SK-MEL-5 (cell line): Measurements from ENCODE around the gene JHY. TPM values are rescaled to one million over a fixed set of nuclear protein-coding genes. Genes with fewer than 3 reads are reported as not detected.

Experiments
- DNase-seq: peaks from one replicate; pipeline ENCODE4 v3.0.0-alpha.2; 2016; ENCODE audit warnings: low read depth, low spot score
- in situ Hi-C: cut with HindIII; loops from 2 replicates; pipeline ENCODE4 v1.10.0; 2016; ENCODE audit warnings: low sequenced_read_pairs, high pct_unique_total_duplicates, low pct_unique_long_range_greater_than_20kb
- total RNA-seq: library from RNA; depleted of rRNA; stranded (reverse); fragments of >200 nt; shearing (Covaris generic); gene quantifications from 2 replicates; pipeline ENCODE4 v1.2.3, GENCODE V29; 2014

JHY gene
- total RNA-seq, 1 experiment from 2014 or later, result 2.5 TPM

- DNase-seq, result no peak
- in situ Hi-C loops, result no loop called here
These were observed 34.8 kb downstream of the JHY start for GRCh38 chr11:122917311-122917710.

GRCh38 chr11:122918734-122919133 is 36.2 kb downstream of the JHY start:
- in situ Hi-C loops, result no loop called here
- DNase-seq, result no peak

- no peak for DNase-seq
- in situ Hi-C loops, result no loop called here
These were observed 38.0 kb downstream of the JHY start for GRCh38 chr11:122920579-122920978.

DNA sequence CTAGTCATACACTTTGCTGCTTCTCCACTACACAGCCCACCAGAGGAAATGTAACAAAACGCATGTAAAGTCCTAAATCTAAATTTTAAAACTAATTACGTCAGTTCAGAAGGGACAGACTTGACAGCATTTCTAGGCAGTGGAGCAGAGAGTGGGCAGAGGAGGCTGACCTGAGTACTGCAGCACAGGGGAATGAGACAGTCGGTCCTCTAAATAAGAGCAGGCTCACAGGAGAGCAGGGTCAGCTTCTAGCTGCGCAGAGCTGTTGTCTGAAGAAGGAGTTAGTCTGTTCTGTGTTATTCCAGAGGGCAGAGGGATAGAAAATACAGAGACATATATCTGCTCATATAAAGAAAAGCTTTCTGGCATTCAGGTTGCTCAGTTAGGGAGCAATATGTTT is 40.3 kb downstream of the JHY start:
- in situ Hi-C loops, result no loop called here
- no peak for DNase-seq

DNA sequence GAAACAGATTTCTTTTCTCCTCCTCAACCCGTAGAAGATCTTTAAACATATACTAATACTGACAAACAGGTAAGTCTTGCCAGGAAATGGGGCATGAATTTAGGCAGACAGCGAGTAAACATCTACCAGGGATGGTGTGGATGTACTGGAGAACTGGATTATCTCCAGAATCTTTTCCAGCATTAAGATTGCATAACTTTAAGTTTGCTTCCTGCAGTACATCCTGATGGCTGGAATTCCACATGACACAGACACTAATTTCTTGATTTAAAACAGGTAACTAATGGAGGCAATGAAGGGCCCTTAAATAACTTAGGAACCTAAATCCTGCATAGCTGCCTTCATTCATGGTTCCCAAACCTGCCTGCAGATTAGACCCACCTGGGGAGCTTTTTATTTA is 40.7 kb downstream of the JHY start:
- no peak for DNase-seq
- in situ Hi-C loops, result no loop called here

GRCh38 chr11:122931510-122931909 is 49.0 kb downstream of the JHY start:
- no peak for DNase-seq
- in situ Hi-C loops, result no loop called here

DNA sequence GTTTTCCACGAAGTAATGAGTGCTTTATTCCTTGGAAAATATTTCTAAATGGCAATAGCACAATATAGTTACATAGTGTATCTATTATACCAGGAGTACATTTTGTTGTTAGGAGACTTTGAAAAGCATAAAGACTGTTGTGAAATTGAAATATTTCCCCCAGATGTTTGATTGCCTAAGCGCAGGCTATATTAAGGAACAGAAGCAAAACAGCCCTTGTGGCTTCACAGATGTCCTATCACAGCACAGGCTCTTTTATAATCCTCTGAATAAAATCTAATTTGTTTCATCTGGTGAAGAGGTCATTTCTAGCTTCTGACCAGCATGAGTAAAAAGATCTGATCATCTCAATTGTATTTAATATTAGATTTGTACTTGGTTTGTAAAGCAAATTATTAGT is 50.9 kb downstream of the JHY start:
- no peak for DNase-seq
- in situ Hi-C loops, result no loop called here

- in situ Hi-C loops, result no loop called here
- no peak for DNase-seq
These were observed 55.4 kb downstream of the JHY start for GRCh38 chr11:122937983-122938382.

GRCh38 chr11:122938557-122938956 is 56.0 kb downstream of the JHY start:
- in situ Hi-C loops, result no loop called here
- no peak for DNase-seq

DNA sequence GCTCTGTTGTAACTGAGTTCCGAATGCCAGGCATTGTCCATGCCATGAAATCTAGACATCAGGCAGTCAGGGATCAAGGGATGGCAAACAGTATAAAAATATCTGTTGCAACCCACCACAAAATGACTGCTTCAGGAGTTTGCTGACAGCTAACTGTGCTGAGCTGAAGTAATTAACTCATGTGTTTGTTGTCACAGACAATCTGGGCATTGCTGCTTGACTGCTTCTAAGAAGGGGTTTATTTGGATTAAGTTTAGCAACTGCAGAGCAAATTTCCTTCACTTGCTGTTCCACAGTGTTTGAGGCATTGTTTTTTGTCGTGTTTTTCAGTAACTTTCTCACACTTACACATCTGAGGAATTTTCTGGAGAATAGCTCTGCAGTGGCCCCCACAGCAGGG is 68.7 kb downstream of the JHY start:
- in situ Hi-C loops, result no loop called here
- DNase-seq, result no peak

- DNase-seq, result no peak
- in situ Hi-C loops, result no loop called here
These were observed 71.9 kb downstream of the JHY start for GRCh38 chr11:122954455-122954854.

DNA sequence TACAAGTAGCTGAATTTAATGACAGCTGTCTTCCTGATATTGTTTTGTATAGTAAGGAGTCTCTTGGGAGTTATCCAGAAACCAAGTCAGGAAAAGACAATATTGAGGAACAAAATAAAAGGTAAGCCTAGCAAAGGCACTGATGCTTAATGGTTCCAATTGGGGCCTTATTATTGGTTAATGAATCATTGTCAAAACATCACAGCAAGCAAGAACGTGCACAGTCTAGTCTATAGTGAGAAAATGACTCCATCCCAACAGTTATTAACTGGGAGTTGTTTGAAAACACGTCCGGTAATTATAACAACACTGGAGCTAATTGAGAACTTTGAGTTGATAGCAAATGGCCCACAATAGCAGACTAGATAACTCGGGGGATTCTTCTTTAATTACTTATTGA is 81.4 kb downstream of the JHY start:
- in situ Hi-C loops, result no loop called here
- DNase-seq, result no peak

GRCh38 chr11:122976061-122976733 is 93.6 kb downstream of the JHY start:
- in situ Hi-C loops, result no loop called here
- DNase-seq, result no peak

DNA sequence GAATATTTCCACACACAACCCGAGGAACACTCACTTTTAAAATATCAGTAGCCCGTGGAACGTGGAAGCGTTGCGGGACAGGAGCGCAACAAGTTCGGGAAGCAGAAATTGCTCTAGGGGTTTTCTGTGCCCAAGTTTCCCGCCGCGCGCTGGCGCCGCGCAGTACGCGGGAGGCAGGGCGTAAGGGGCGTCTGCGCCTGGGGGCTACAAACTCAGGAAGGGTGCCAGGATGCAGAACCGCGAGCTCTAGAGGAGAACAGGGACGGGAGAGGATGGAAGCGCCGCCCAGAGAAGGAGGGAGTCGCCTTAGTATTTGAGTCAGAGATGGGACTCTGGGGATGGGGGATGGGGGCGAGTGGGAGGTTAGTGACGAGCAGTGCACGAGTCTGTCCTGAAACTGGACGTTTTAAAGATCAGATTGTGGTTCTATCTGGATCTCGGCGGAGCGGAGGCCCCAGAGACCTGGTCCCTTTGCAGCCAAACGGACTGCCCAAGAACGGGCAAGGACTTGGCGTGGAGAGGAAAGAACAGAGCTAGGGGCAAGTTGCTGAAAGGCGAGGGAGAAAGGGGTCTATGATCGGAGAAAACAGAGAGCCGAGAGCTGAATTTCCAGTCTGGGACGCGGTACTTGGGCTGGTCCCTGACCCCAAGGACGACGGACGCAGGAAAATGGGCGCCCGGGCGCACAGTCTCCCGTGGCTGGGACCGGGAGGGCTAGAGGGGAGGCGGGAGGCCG is 94.3 kb downstream of the JHY start:
- DNase-seq, result no peak
- in situ Hi-C loops, result no loop called here

GRCh38 chr11:122977470-122978298 is 95.1 kb downstream of the JHY start:
- in situ Hi-C loops, result no loop called here
- no peak for DNase-seq

GRCh38 chr11:122978299-122978620 is 95.7 kb downstream of the JHY start:
- no peak for DNase-seq
- in situ Hi-C loops, result no loop called here

- in situ Hi-C loops, result no loop called here
- no peak for DNase-seq
These were observed 96.7 kb downstream of the JHY start for GRCh38 chr11:122979103-122979814.
